GM20431 (cell line): ENCODE results near the gene MEIS3.
"Not testable (repeated sequence)": the region's sequence is repeated elsewhere in the genome, so short reads cannot be mapped to it uniquely, and the experiment has no call there.

Source experiments
- in situ Hi-C: fragments of 300-500 bp; cut with MseI, MboI; formaldehyde crosslinking; loops from one replicate; pipeline ENCODE4 v1.15.0; 2020; ENCODE audit warnings: low sequenced_read_pairs; ENCODE audit not compliant: unreplicated experiment

The MEIS3 gene

GRCh38 chr19:47373246-47374240 is 45.8 kb downstream of the MEIS3 start:
- in situ Hi-C loops: no loop called here

GRCh38 chr19:47372603-47373002 is 46.7 kb downstream of the MEIS3 start:
- in situ Hi-C loops: no loop called here

- in situ Hi-C loops: no loop called here
Observed at GRCh38 chr19:47371261-47371660, 48.1 kb downstream of the MEIS3 start.

- in situ Hi-C loops: no loop called here
Observed at GRCh38 chr19:47370045-47370611, 49.2 kb downstream of the MEIS3 start.

GRCh38 chr19:47365455-47365854 is 53.9 kb downstream of the MEIS3 start:
- in situ Hi-C loops: not testable (repeated sequence)

- in situ Hi-C loops: no loop called here
Observed at GRCh38 chr19:47363758-47364531, 55.4 kb downstream of the MEIS3 start.

- in situ Hi-C loops: no loop called here
Observed at GRCh38 chr19:47362321-47362720, 57.0 kb downstream of the MEIS3 start.

- in situ Hi-C loops: no loop called here
Observed at GRCh38 chr19:47358936-47359335, 60.4 kb downstream of the MEIS3 start.

- in situ Hi-C loops: no loop called here
Observed at GRCh38 chr19:47357788-47358680, 61.3 kb downstream of the MEIS3 start.

GRCh38 chr19:47356900-47357299 is 62.4 kb downstream of the MEIS3 start:
- in situ Hi-C loops: no loop called here

- in situ Hi-C loops: no loop called here
Observed at GRCh38 chr19:47353307-47353712, 66.0 kb downstream of the MEIS3 start.
